Common myeloid progenitor, CD34-positive (primary cell): ENCODE data around the gene DPM2.
A peak's percentile ranks its signal among the peaks of the same experiment; 100 is the strongest.

Experiments
- CTCF ChIA-PET: fragments of 350-600 bp; sonication (Branson Sonifier 250); formaldehyde crosslinking; loops from one replicate; lab custom pipeline; 2021; ENCODE audit warnings: antibody characterized with exemption; lab: Charles Lee
- POLR2A ChIA-PET: fragments of 350-600 bp; sonication (Branson Sonifier 250); formaldehyde crosslinking; loops from one replicate; lab custom pipeline; 2021; ENCODE audit warnings: antibody characterized with exemption; lab: Charles Lee
- DNase-seq, 3 donors: peaks; one replicate each; pipeline versions ENCODE4 v3.0.0 to v3.0.0-alpha.2; 2013
- H3K27ac ChIP-seq, 2 experiments: 1 replicate in 1 of 2; 2 replicates in 1 of 2; pipeline ENCODE4 v1.7.0; 2013; ENCODE audit warnings: inconsistent platforms in 2 of 2, low read length in 2 of 2, mild to moderate bottlenecking in 2 of 2, low read depth in 1 of 2, moderate library complexity in 1 of 2; ENCODE audit not compliant: severe bottlenecking in 2 of 2, insufficient read depth in 1 of 2, poor library complexity in 1 of 2
- H3K27me3 ChIP-seq, 5 experiments: replicated peaks in 2 of 5; 1 replicate in 3 of 5; 2 replicates in 2 of 5; pipeline versions ENCODE4 v1.6.1 to v1.7.0; 2013; ENCODE audit warnings: low read length in 4 of 5, mild to moderate bottlenecking in 2 of 5, moderate library complexity in 2 of 5, inconsistent platforms in 1 of 5; ENCODE audit not compliant: insufficient read depth in 5 of 5, control insufficient read depth in 4 of 5
- H3K36me3 ChIP-seq, 4 experiments: 1 replicate in 2 of 4; 2 replicates in 2 of 4; pipeline versions ENCODE4 v1.6.1 to v1.7.0; 2013; ENCODE audit warnings: low read length in 3 of 4, control low read depth in 1 of 4, mild to moderate bottlenecking in 1 of 4; ENCODE audit not compliant: control insufficient read depth in 4 of 4, insufficient read depth in 4 of 4
- H3K4me1 ChIP-seq, 4 experiments: 1 replicate in 3 of 4; 2 replicates in 1 of 4; pipeline versions ENCODE4 v1.6.1 to v1.7.1; 2013; ENCODE audit warnings: low read length in 3 of 4, mild to moderate bottlenecking in 3 of 4, control low read depth in 1 of 4, inconsistent platforms in 1 of 4, moderate library complexity in 1 of 4; ENCODE audit not compliant: control insufficient read depth in 4 of 4, insufficient read depth in 4 of 4; ENCODE audit errors: control extremely low read depth in 1 of 4
- H3K4me3 ChIP-seq, 7 experiments: 1 replicate in 4 of 7; 2 replicates in 3 of 7; pipeline versions ENCODE4 v1.5.1 to v1.7.0; 2013; ENCODE audit warnings: mild to moderate bottlenecking in 7 of 7, low read length in 6 of 7, moderate library complexity in 6 of 7, inconsistent platforms in 2 of 7, low read depth in 2 of 7, control low read depth in 1 of 7; ENCODE audit not compliant: insufficient read depth in 4 of 7, control insufficient read depth in 1 of 7; ENCODE audit errors: extremely low read depth in 1 of 7
- H3K9me3 ChIP-seq, 5 experiments: 1 replicate in 4 of 5; 2 replicates in 1 of 5; pipeline versions ENCODE4 v1.6.1 to v1.7.1; 2013; ENCODE audit warnings: low read length in 4 of 5, mild to moderate bottlenecking in 2 of 5, inconsistent platforms in 1 of 5, low read depth in 1 of 5, moderate library complexity in 1 of 5; ENCODE audit not compliant: control insufficient read depth in 4 of 5, insufficient read depth in 2 of 5; ENCODE audit errors: control extremely low read depth in 1 of 5
- WGBS: methylation state at CpG from one replicate; pipeline ENCODE4 v1.1.5; 2013; ENCODE audit not compliant: insufficient coverage; 5-methylcytosine and 5-hydroxymethylcytosine counted together

DPM2 gene

DNA sequence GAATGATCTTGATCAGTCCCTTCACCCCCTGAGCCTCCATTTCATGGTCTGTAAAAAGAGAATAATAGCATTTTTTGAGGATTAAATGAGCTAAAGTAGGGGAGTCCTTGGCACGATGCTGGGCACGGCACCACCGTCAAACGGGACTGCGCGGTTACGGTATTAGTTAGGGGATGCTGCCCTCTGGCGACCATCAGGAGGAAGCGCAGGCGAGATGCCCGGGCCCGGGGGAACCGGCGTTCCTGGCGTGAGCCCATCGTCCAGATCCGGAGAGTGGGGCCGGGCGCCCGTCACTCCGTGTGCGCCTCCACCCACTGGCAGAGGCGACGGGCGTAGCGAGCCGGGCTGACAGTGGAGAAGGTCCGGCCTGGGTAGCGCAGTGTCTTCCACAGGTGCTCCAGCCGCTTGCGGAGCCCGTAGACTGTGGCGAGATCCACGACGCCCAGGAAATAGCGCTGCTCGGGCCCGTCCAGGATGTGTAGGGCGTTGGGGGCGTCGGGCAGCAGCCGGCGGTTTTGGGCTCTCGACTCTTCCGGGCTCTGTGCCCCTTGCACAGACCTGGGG lies 16.0 kb downstream of the DPM2 start:
- POLR2A ChIA-PET: interaction anchor here (0.7 to 1.4 kb wide), 2 partner anchors 8 to 136 kb away, joined by 3 to 6 read pairs; partner anchors contain the start of genes CDK9 and PIP5KL1
- Histone ChIP-seq H3K9me3 (no peaks in the 10 kb centered on the region), H3K36me3 (no peaks in the 10 kb centered on the region), H3K27ac (no peak overlapping the region), H3K4me1 (peaks cover 2 to 36% (median 34%) of the 10 kb centered on the region in 4 experiments), H3K27me3 (peaks cover 0 to 26% (median 8%) of the 10 kb centered on the region in 5 experiments), H3K4me3 (peak overlapping the region in 3 of 7 experiments; percentile 4 to 58 (median 56))
- CTCF ChIA-PET: interaction anchor here (0.6 to 5.7 kb wide), 38 partner anchors 8 to 427 kb away, joined by 3 to 41 read pairs (median 3); partner anchors contain the start of genes PTRH1, ST6GALNAC6 and TOR2A
- peak in 2 of 3 donors; percentile 64 to 71 for DNase-seq
- 13% methylated on average over 44 of the region's 45 CpGs for WGBS

DNA sequence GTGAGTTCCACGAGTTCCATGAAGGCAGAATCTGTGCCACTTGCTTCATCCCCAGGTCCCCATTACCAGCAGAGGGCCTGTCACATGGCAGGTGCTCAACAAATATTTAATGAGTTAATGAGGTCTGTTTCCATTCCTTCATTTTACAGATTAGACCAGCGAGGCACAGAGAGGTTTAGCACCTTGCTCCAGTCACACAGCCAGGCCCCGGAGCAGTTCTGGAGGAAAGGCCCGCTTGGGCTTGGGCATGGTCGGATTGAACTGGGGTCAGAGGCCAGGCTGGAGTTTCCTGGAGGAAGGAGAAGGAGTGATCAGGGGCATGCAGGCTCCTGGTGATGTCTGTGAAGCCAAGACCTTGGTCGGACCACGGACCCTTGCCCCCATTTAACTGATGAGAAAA lies 16.9 kb downstream of the DPM2 start:
- peaks cover 0 to 17% (median 8%) of the 10 kb centered on the region in 5 experiments for H3K27me3 ChIP-seq
- WGBS: 96% methylated on average over 6 of the region's 7 CpGs
- ChIA-PET CTCF (interaction anchor here (0.6 to 5.7 kb wide), 34 partner anchors 8 to 426 kb away, joined by 3 to 41 read pairs (median 4); partner anchors contain the start of genes PTRH1, ST6GALNAC6 and TOR2A), POLR2A (interaction anchor here (1.4 kb wide), 1 partner anchor 135 kb away, joined by 3 read pairs; the partner anchor contains the start of gene CDK9)
- no peak overlapping the region for H3K4me3 ChIP-seq
- no peak for DNase-seq
- H3K9me3 ChIP-seq: no peaks in the 10 kb centered on the region
- H3K27ac ChIP-seq: no peak overlapping the region
- H3K36me3 ChIP-seq: no peaks in the 10 kb centered on the region
- H3K4me1 ChIP-seq: peaks cover 2 to 44% (median 39%) of the 10 kb centered on the region in 4 experiments

DNA sequence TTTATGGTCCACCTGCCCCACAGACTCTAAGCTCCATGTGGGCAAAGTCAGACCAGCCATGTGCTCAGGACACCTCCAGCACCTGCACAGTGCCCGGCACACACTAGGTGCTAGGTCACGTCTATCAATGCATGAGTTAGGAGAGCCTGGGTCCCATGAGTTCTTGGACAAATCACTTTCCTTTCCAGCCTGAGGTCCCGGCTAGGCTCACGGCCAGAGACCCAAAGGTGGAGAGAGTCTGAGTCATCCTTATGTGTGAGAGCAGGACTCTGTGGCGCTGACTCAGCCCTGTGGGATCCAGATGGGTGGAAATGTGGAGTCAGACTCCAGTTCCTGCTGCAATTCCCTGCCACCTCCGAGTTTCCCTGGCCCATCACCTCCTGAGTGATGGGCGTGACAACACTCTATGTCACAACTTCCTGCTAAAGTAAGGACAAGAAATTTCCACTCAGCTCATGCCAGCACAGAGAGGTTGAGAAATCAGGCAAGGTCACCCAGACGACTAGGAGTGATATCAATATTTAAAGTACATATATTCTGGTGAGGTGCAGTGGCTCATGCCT lies 18.3 kb downstream of the DPM2 start:
- Histone ChIP-seq H3K9me3 (no peaks in the 10 kb centered on the region), H3K27ac (no peak overlapping the region), H3K36me3 (peaks cover 0 to 6% (median 2%) of the 10 kb centered on the region in 4 experiments), H3K27me3 (peaks cover 0 to 5% (median 3%) of the 10 kb centered on the region in 5 experiments), H3K4me3 (no peak overlapping the region), H3K4me1 (peaks cover 2 to 59% (median 51%) of the 10 kb centered on the region in 4 experiments)
- 79% methylated on average over 7 of the region's 8 CpGs for WGBS
- CTCF ChIA-PET: interaction anchor here (1.0 to 5.7 kb wide), 10 partner anchors 22 to 419 kb away, joined by 3 to 41 read pairs (median 6); partner anchors contain the start of gene TOR2A
- peak in 2 of 3 donors; percentile 55 to 65 for DNase-seq
- POLR2A ChIA-PET: no interaction called here

DNA sequence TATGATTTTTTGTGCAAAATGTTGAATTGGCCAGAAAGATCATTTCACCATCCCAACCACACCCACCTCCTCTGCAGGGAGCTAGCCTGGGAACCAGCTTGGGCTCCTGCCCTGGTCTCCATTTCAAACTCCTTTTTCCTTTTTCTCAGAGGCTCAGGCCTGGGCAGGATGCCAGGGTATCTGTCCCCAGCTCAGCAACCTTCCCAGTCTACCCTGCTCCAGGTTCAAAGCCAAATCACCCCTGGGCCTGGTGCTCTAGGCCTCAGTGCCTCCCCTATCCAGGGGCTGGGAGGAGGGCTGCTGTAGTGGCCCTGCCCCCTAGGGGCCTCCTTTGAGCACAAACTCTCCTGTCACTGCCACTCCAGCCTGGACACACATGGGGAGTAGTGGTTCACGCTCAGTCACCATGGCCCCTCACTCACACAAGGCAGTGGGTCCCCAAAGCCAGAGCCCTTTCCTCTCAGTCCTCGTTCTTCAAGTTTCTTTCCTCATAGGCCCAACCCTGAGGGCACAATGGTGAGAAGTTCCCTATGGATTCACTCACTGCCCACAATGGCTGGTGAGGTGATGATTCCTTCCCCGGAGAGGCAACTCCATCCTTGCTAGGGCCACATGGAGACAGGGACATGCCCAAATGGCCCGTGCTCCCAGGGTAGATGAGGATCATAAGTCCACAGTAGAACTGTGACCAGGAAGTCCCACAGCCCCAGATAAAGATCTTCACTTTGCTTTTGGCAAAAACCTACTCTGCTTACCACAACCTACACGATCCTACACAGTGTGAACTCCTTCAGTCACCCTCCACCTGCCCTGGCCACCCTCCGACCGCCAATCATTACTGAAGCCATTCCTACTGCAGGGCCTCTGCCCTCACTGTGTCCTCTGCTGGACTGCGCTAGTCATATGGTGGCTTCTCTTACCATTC lies 19.2 kb downstream of the DPM2 start:
- WGBS: 75% methylated on average over 5 of the region's 8 CpGs
- peaks cover 0 to 10% (median 5%) of the 10 kb centered on the region in 4 experiments for H3K36me3 ChIP-seq
- H3K9me3 ChIP-seq: no peaks in the 10 kb centered on the region
- no peak overlapping the region for H3K4me3 ChIP-seq
- peak in 1 of 3 donors; percentile 47 for DNase-seq
- H3K4me1 ChIP-seq: peaks cover 2 to 59% (median 51%) of the 10 kb centered on the region in 4 experiments
- H3K27ac ChIP-seq: no peak overlapping the region
- ChIA-PET POLR2A (interaction anchor here (3.4 kb wide), 1 partner anchor 20 kb away, joined by 15 read pairs; the partner anchor contains the start of gene ST6GALNAC6), CTCF (interaction anchor here (0.9 to 5.7 kb wide), 11 partner anchors 19 to 330 kb away, joined by 3 to 41 read pairs (median 7); partner anchors contain the start of gene ST6GALNAC6)
- peaks cover 0 to 5% (median 2%) of the 10 kb centered on the region in 5 experiments for H3K27me3 ChIP-seq

DNA sequence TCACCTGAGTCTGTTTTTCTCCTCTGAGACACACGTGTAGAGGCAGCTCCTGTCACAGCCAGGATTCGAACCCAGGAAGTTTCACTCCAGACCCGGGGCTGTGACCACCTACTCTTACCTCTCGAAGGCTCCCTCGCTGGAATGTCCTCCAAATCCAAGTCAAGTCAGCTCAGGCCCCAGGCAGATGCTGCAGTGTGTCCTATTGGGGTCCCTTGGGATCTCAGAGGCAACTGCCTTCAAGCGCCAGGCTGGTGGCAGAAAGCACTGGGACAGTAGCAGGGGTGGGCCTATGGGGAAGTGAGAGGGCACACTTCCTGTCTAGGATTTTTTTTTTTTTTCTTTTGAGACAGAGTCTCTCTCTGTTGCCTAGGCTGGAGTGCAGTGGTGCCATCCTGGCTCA lies 20.1 kb downstream of the DPM2 start:
- peaks cover 2 to 64% (median 51%) of the 10 kb centered on the region in 4 experiments for H3K4me1 ChIP-seq
- POLR2A ChIA-PET: interaction anchor here (0.5 to 3.4 kb wide), 4 partner anchors 19 to 348 kb away, joined by 3 to 15 read pairs (median 8); partner anchors contain the start of gene ST6GALNAC6
- 50% methylated on average over 6 of the region's 6 CpGs for WGBS
- peaks cover 0 to 5% (median 0%) of the 10 kb centered on the region in 5 experiments for H3K27me3 ChIP-seq
- H3K36me3 ChIP-seq: peaks cover 0 to 15% (median 10%) of the 10 kb centered on the region in 4 experiments
- H3K9me3 ChIP-seq: no peaks in the 10 kb centered on the region
- no peak overlapping the region for H3K27ac ChIP-seq
- H3K4me3 ChIP-seq: peak overlapping the region in 4 of 7 experiments; percentile 40 to 94 (median 52)
- CTCF ChIA-PET: interaction anchor here (0.8 to 4.4 kb wide), 9 partner anchors 13 to 148 kb away, joined by 3 to 15 read pairs (median 5); partner anchors contain the start of gene ST6GALNAC6
- no peak for DNase-seq
